Neural progenitor cell (in vitro differentiated cells): ENCODE data around the gene MTCL1. TPM values are rescaled to one million over a fixed set of nuclear protein-coding genes. Genes with fewer than 3 reads are reported as not detected.

Experiments used
- DNase-seq: peaks from one replicate; pipeline ENCODE4 v3.0.0-alpha.2; 2016; ENCODE audit warnings: low spot score
- H2AFZ ChIP-seq: fragments of 200-600 bp; sonication (generic); replicated peaks from 2 replicates; pipeline ENCODE4 v1.6.1; 2016; ENCODE audit warnings: antibody characterized with exemption
- H3F3A ChIP-seq: fragments of 200-600 bp; sonication (generic); 2 replicates; pipeline ENCODE4 v1.6.1; 2016; ENCODE audit warnings: antibody characterized with exemption, low read depth
- H3K27ac ChIP-seq: fragments of 200-600 bp; sonication (generic); 2 replicates; pipeline ENCODE4 v1.5.1; 2016; ENCODE audit warnings: mild to moderate bottlenecking
- H3K27me3 ChIP-seq: fragments of 200-600 bp; sonication (generic); 2 replicates; pipeline ENCODE4 v1.6.1; 2016; ENCODE audit warnings: mild to moderate bottlenecking, moderate library complexity
- H3K36me3 ChIP-seq: fragments of 200-600 bp; sonication (generic); 2 replicates; pipeline ENCODE4 v1.5.1; 2016
- H3K4me1 ChIP-seq: fragments of 200-600 bp; sonication (generic); 2 replicates; pipeline ENCODE4 v1.6.1; 2016; ENCODE audit warnings: mixed run types
- H3K4me2 ChIP-seq: fragments of 200-600 bp; sonication (generic); 2 replicates; pipeline ENCODE4 v1.6.1; 2016
- H3K4me3 ChIP-seq: fragments of 200-600 bp; sonication (generic); 2 replicates; pipeline ENCODE4 v1.5.1; 2016
- H3K79me2 ChIP-seq: fragments of 200-600 bp; sonication (generic); 2 replicates; pipeline ENCODE4 v1.6.1; 2016; ENCODE audit warnings: low read depth
- H3K9ac ChIP-seq: fragments of 200-600 bp; sonication (generic); 2 replicates; pipeline ENCODE4 v1.6.1; 2016
- H3K9me3 ChIP-seq: fragments of 200-600 bp; sonication (generic); 2 replicates; pipeline ENCODE4 v1.5.1; 2016; ENCODE audit warnings: low read depth
- H4K20me1 ChIP-seq: fragments of 200-600 bp; sonication (generic); 2 replicates; pipeline ENCODE4 v1.6.1; 2016; ENCODE audit warnings: low read depth
- H3K27ac Mint-ChIP-seq: 3 replicates; pipeline ENCODE4 v1.8.0; 2021; ENCODE audit warnings: mixed read lengths
- H3K27me3 Mint-ChIP-seq: 2 replicates; pipeline ENCODE4 v1.8.0; 2022; ENCODE audit warnings: low read depth, mild to moderate bottlenecking, inconsistent platforms, moderate library complexity, mixed read lengths; ENCODE audit not compliant: insufficient read depth
- H3K36me3 Mint-ChIP-seq: 3 replicates; pipeline ENCODE4 v1.8.0; 2021; ENCODE audit warnings: mixed read lengths
- H3K4me1 Mint-ChIP-seq: 3 replicates; pipeline ENCODE4 v1.8.0; 2021; ENCODE audit warnings: mixed read lengths
- H3K4me3 Mint-ChIP-seq: 3 replicates; pipeline ENCODE4 v1.8.0; 2021; ENCODE audit warnings: mild to moderate bottlenecking, moderate library complexity, mixed read lengths
- H3K9me3 Mint-ChIP-seq: 3 replicates; pipeline ENCODE4 v1.8.0; 2020; ENCODE audit warnings: mixed read lengths
- EZH2 ChIP-seq: fragments of 200-600 bp; sonication (generic); IDR thresholded peaks from 2 replicates; pipeline ENCODE4 v1.6.1; 2017; ENCODE audit warnings: antibody characterized with exemption, mild to moderate bottlenecking, moderate library complexity
- EZH2phosphoT487 ChIP-seq: fragments of 200-600 bp; sonication (generic); IDR thresholded peaks from 2 replicates; pipeline ENCODE4 v1.6.1; 2017; ENCODE audit warnings: antibody characterized with exemption
- total RNA-seq: library from RNA; depleted of rRNA; stranded (reverse); fragments of >200 nt; gene quantifications from 2 replicates; pipeline ENCODE4 v1.2.3, GENCODE V29; 2015; ENCODE audit warnings: low replicate concordance
- TF ChIP-seq, protein P1 (sequence below): fragments of 200-600 bp; sonication (generic); IDR thresholded peaks from 2 replicates; pipeline ENCODE4 v1.5.1; 2017; ENCODE audit warnings: antibody characterized with exemption, mild to moderate bottlenecking

The MTCL1 gene
- total RNA-seq, 1 donor from 2014 or later: 36.9 TPM

DNA sequence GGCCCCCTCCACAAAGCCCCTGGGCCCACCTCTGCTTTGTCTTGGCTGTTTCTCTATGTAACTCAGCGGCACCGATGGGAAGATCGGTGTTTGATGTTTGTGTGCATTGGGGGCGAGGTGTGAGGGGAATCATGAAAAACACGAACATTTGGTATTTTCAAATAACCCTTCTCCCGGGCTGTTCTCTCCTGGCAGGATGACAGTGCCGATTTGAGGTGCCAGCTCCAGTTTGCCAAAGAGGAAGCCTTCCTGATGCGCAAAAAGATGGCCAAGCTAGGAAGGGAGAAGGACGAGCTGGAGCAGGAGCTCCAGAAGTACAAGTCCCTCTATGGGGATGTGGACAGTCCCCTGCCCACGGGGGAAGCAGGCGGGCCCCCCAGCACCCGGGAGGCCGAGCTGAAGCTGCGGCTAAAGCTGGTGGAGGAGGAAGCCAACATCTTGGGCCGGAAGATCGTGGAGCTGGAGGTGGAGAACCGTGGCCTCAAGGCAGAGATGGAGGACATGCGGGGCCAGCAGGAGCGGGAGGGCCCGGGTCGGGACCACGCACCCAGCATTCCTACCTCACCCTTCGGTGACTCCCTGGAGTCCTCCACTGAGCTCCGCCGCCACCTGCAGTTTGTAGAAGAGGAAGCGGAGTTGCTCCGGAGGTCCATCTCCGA lies 78.1 kb downstream of the MTCL1 start:
- H3K9ac ChIP-seq: no peak overlapping the region
- peaks cover 21% of the 10 kb centered on the region for H3K79me2 ChIP-seq
- Mint-ChIP-seq H3K4me1 (peaks cover 57% of the 10 kb centered on the region), H3K27ac (no peak overlapping the region), H3K4me3 (no peak overlapping the region), H3K27me3 (peaks cover 10% of the 10 kb centered on the region), H3K9me3 (no peaks in the 10 kb centered on the region), H3K36me3 (peaks cover 14% of the 10 kb centered on the region)
- H3F3A ChIP-seq: peaks cover 20% of the 10 kb centered on the region
- no peak overlapping the region for H3K4me3 ChIP-seq
- H2AFZ ChIP-seq: no peak overlapping the region
- H3K9me3 ChIP-seq: no peaks in the 10 kb centered on the region
- DNase-seq: no peak
- no peaks in the 10 kb centered on the region for H3K27me3 ChIP-seq
- no peak overlapping the region for H3K4me2 ChIP-seq
- no peaks in the 10 kb centered on the region for H3K36me3 ChIP-seq
- H3K4me1 ChIP-seq: peaks cover 63% of the 10 kb centered on the region
- TF ChIP-seq, protein P1, sequence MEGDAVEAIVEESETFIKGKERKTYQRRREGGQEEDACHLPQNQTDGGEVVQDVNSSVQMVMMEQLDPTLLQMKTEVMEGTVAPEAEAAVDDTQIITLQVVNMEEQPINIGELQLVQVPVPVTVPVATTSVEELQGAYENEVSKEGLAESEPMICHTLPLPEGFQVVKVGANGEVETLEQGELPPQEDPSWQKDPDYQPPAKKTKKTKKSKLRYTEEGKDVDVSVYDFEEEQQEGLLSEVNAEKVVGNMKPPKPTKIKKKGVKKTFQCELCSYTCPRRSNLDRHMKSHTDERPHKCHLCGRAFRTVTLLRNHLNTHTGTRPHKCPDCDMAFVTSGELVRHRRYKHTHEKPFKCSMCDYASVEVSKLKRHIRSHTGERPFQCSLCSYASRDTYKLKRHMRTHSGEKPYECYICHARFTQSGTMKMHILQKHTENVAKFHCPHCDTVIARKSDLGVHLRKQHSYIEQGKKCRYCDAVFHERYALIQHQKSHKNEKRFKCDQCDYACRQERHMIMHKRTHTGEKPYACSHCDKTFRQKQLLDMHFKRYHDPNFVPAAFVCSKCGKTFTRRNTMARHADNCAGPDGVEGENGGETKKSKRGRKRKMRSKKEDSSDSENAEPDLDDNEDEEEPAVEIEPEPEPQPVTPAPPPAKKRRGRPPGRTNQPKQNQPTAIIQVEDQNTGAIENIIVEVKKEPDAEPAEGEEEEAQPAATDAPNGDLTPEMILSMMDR: no peak
- TF ChIP-seq EZH2phosphoT487 (no peak), EZH2 (no peak)
- no peak overlapping the region for H3K27ac ChIP-seq
- no peaks in the 10 kb centered on the region for H4K20me1 ChIP-seq

DNA sequence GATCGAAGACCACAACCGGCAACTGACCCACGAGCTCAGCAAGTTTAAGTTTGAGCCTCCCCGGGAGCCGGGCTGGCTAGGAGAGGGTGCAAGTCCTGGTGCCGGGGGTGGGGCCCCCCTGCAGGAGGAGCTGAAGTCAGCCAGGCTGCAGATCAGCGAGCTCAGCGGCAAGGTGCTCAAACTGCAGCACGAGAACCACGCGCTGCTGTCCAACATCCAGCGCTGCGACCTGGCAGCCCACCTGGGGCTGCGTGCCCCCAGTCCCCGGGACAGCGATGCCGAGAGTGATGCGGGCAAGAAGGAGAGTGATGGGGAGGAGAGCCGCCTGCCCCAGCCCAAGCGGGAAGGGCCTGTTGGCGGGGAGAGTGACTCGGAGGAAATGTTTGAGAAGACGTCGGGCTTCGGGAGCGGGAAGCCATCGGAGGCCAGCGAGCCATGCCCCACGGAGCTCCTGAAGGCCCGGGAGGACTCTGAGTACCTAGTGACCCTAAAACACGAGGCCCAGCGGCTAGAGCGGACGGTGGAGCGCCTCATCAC lies 78.7 kb downstream of the MTCL1 start:
- no peak overlapping the region for H3K4me3 Mint-ChIP-seq
- no peaks in the 10 kb centered on the region for H3K9me3 Mint-ChIP-seq
- H3K36me3 Mint-ChIP-seq: peaks cover 14% of the 10 kb centered on the region
- no peak for DNase-seq
- Histone ChIP-seq H3F3A (peaks cover 14% of the 10 kb centered on the region), H4K20me1 (no peaks in the 10 kb centered on the region), H3K4me1 (peaks cover 63% of the 10 kb centered on the region), H3K4me3 (no peak overlapping the region), H3K27ac (no peak overlapping the region), H3K79me2 (peaks cover 21% of the 10 kb centered on the region), H3K9me3 (no peaks in the 10 kb centered on the region), H2AFZ (no peak overlapping the region), H3K4me2 (no peak overlapping the region), H3K27me3 (no peaks in the 10 kb centered on the region), H3K9ac (no peak overlapping the region), H3K36me3 (no peaks in the 10 kb centered on the region)
- H3K27ac Mint-ChIP-seq: no peak overlapping the region
- H3K27me3 Mint-ChIP-seq: peaks cover 10% of the 10 kb centered on the region
- H3K4me1 Mint-ChIP-seq: peaks cover 57% of the 10 kb centered on the region
- TF ChIP-seq, protein P1: no peak
- TF ChIP-seq EZH2: no peak
- TF ChIP-seq EZH2phosphoT487: no peak

DNA sequence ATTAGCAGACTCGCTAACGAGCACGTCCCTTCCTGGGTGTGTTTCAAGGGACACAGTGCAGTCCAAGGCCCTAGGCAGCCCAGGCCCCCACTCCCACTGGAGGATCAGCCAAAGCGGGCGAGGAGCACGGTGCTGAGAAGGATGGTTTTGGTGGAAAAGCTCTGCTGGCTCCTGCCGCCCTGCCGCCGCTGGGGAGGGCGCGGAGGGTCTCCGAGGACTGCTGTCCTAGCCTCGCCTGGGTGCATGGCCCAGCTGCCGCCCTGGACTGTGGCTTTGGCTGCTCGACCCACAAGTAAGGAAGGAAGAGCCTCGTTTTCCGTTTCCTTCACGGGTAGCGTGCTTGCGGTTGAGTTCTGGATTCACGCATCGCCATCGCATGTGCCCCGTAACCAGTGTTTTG lies 79.9 kb downstream of the MTCL1 start:
- Histone ChIP-seq H3K27ac (no peak overlapping the region), H2AFZ (no peak overlapping the region), H3K4me1 (peaks cover 54% of the 10 kb centered on the region), H3K9ac (no peak overlapping the region), H3K4me2 (no peak overlapping the region), H3K36me3 (no peaks in the 10 kb centered on the region), H4K20me1 (no peaks in the 10 kb centered on the region), H3K9me3 (no peaks in the 10 kb centered on the region), H3K27me3 (no peaks in the 10 kb centered on the region), H3F3A (peaks cover 3% of the 10 kb centered on the region), H3K4me3 (no peak overlapping the region), H3K79me2 (peaks cover 13% of the 10 kb centered on the region)
- H3K27me3 Mint-ChIP-seq: peaks cover 8% of the 10 kb centered on the region
- no peak for TF ChIP-seq EZH2phosphoT487
- TF ChIP-seq, protein P1: no peak
- TF ChIP-seq EZH2: no peak
- H3K4me1 Mint-ChIP-seq: peaks cover 52% of the 10 kb centered on the region
- H3K4me3 Mint-ChIP-seq: no peak overlapping the region
- DNase-seq: no peak
- H3K36me3 Mint-ChIP-seq: peaks cover 11% of the 10 kb centered on the region
- H3K27ac Mint-ChIP-seq: no peak overlapping the region
- no peaks in the 10 kb centered on the region for H3K9me3 Mint-ChIP-seq
